ENCODE data around the gene PRKCQ. TPM values are rescaled to one million over a fixed set of nuclear protein-coding genes. Genes with fewer than 3 reads are reported as not detected.
"Not testable (repeated sequence)": the region's sequence is repeated elsewhere in the genome, so short reads cannot be mapped to it uniquely, and the experiment has no call there.

Gene PRKCQ
- total RNA-seq, 4 donors from 2014 or later = 1.8 to 11.6 (median 3.7) TPM

- Histone ChIP-seq H3K4me1 (no peaks in the 10 kb centered on the region), H3K4me3 (no peak overlapping the region), H3K36me3 (no peaks in the 10 kb centered on the region), H3K27me3 (no peaks in the 10 kb centered on the region), H3K9me3 (no peaks in the 10 kb centered on the region), H3K27ac (no peak overlapping the region)
- no peak for DNase-seq
- no peak for TF ChIP-seq POLR2A (IDR thresholded peaks at IDR 0.05)
- TF ChIP-seq CTCF (IDR thresholded peaks at IDR 0.05) = no peak
These were observed 8.8 kb upstream of the PRKCQ start for GRCh38 chr10:6588845-6589244.

GRCh38 chr10:6588082-6588481 lies 8.0 kb upstream of the PRKCQ start:
- no peak for DNase-seq
- Histone ChIP-seq H3K4me3 (no peak overlapping the region), H3K4me1 (no peaks in the 10 kb centered on the region), H3K9me3 (no peaks in the 10 kb centered on the region), H3K36me3 (no peaks in the 10 kb centered on the region), H3K27ac (no peak overlapping the region), H3K27me3 (no peaks in the 10 kb centered on the region)
- TF ChIP-seq POLR2A (IDR thresholded peaks at IDR 0.05) (no peak), CTCF (IDR thresholded peaks at IDR 0.05) (no peak)

GRCh38 chr10:6586501-6586900 lies 6.4 kb upstream of the PRKCQ start:
- H3K9me3 ChIP-seq = no peaks in the 10 kb centered on the region
- no peak for DNase-seq
- no peak overlapping the region for H3K4me3 ChIP-seq
- H3K36me3 ChIP-seq = no peaks in the 10 kb centered on the region
- no peak overlapping the region for H3K27ac ChIP-seq
- H3K27me3 ChIP-seq = no peaks in the 10 kb centered on the region
- H3K4me1 ChIP-seq = no peaks in the 10 kb centered on the region
- no peak for TF ChIP-seq POLR2A (IDR thresholded peaks at IDR 0.05)
- TF ChIP-seq CTCF (IDR thresholded peaks at IDR 0.05) = no peak

- H3K27ac ChIP-seq = peak overlapping the region in 2 of 4 donors; percentile 9 to 37
These were observed 3.4 kb upstream of the PRKCQ start for GRCh38 chr10:6583447-6583846.

GRCh38 chr10:6582913-6583312 lies 2.8 kb upstream of the PRKCQ start:
- not testable (repeated sequence) for H3K4me1 ChIP-seq, DNase-seq, H3K36me3 ChIP-seq, H3K4me3 ChIP-seq, H3K9me3 ChIP-seq, H3K27me3 ChIP-seq
- H3K27ac ChIP-seq = peak overlapping the region in 2 of 4 donors; percentile 9 to 37

More at GRCh38 chr10:6583447-6583846, 3.4 kb upstream of the PRKCQ start:
- Histone ChIP-seq H3K9me3 (no peaks in the 10 kb centered on the region), H3K4me1 (no peaks in the 10 kb centered on the region), H3K27me3 (no peaks in the 10 kb centered on the region), H3K4me3 (peak overlapping the region in 1 of 4 donors; percentile 4), H3K36me3 (no peaks in the 10 kb centered on the region)
- TF ChIP-seq POLR2A (IDR thresholded peaks at IDR 0.05) = no peak
- TF ChIP-seq CTCF (IDR thresholded peaks at IDR 0.05) = no peak
- DNase-seq = peak in 2 of 3 donors; percentile 37 to 65

GRCh38 chr10:6582298-6582697 lies 2.2 kb upstream of the PRKCQ start:
- no peaks in the 10 kb centered on the region for H3K36me3 ChIP-seq
- DNase-seq = no peak
- no peaks in the 10 kb centered on the region for H3K27me3 ChIP-seq
- no peaks in the 10 kb centered on the region for H3K4me1 ChIP-seq
- H3K4me3 ChIP-seq = no peak overlapping the region
- H3K9me3 ChIP-seq = no peaks in the 10 kb centered on the region
- H3K27ac ChIP-seq = no peak overlapping the region
- TF ChIP-seq CTCF (IDR thresholded peaks at IDR 0.05) (no peak), POLR2A (IDR thresholded peaks at IDR 0.05) (no peak)

Data from Peyer's patch (tissue), 4 donors.